C4-2B (cell line): ENCODE results near the gene TNFSF12.

Experiments used
- ZFX ChIP-seq: fragments of 450-650 bp; IDR thresholded peaks from 2 replicates; pipeline ENCODE4 v1.6.1; 2017
- TF ChIP-seq, protein P1 (sequence below): fragments of 450-650 bp; conservative IDR thresholded peaks from 2 replicates; pipeline ENCODE4 v1.5.1; 2017; ENCODE audit warnings: mild to moderate bottlenecking

DNA sequence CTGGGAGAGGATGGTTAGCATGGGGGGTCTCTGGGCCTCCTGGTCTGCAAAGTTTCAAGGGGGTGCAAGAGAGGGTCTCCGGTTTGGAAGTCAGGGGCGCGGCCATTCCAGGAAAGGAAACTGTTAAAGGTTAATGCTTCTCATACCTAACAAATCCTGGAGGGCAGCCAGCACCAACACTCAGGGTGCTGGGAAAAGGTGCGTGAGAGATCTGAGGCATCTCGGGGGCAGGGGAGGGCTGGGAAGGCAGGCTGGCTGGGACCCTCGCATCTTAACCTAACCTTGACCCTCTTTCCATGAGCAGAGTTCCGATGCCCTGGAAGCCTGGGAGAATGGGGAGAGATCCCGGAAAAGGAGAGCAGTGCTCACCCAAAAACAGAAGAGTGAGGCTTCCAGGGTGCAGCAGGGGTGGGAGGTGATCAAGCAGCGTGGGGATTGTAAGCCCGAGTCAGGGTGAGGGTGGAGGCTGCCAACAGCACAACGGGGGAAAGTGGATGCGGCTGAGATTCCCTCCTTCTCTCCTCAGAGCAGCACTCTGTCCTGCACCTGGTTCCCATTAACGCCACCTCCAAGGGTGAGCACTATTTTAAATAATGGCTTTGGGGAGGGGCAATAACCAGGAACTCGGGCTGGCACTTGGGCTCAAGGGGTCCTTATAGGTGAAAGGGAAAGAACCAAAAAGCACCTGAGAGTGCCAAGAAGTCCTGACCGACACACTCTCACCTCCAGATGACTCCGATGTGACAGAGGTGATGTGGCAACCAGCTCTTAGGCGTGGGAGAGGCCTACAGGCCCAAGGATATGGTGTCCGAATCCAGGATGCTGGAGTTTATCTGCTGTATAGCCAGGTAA, 10.7 kb downstream of the TNFSF12 start:
- TF ChIP-seq, protein P1, sequence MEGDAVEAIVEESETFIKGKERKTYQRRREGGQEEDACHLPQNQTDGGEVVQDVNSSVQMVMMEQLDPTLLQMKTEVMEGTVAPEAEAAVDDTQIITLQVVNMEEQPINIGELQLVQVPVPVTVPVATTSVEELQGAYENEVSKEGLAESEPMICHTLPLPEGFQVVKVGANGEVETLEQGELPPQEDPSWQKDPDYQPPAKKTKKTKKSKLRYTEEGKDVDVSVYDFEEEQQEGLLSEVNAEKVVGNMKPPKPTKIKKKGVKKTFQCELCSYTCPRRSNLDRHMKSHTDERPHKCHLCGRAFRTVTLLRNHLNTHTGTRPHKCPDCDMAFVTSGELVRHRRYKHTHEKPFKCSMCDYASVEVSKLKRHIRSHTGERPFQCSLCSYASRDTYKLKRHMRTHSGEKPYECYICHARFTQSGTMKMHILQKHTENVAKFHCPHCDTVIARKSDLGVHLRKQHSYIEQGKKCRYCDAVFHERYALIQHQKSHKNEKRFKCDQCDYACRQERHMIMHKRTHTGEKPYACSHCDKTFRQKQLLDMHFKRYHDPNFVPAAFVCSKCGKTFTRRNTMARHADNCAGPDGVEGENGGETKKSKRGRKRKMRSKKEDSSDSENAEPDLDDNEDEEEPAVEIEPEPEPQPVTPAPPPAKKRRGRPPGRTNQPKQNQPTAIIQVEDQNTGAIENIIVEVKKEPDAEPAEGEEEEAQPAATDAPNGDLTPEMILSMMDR: no peak
- no peak for TF ChIP-seq ZFX
